Measurements from ENCODE around the gene SLC27A4.

GRCh38 chr9:128355451-128355850 is 15.1 kb downstream of the SLC27A4 start:
- TF ChIP-seq, protein P1, sequence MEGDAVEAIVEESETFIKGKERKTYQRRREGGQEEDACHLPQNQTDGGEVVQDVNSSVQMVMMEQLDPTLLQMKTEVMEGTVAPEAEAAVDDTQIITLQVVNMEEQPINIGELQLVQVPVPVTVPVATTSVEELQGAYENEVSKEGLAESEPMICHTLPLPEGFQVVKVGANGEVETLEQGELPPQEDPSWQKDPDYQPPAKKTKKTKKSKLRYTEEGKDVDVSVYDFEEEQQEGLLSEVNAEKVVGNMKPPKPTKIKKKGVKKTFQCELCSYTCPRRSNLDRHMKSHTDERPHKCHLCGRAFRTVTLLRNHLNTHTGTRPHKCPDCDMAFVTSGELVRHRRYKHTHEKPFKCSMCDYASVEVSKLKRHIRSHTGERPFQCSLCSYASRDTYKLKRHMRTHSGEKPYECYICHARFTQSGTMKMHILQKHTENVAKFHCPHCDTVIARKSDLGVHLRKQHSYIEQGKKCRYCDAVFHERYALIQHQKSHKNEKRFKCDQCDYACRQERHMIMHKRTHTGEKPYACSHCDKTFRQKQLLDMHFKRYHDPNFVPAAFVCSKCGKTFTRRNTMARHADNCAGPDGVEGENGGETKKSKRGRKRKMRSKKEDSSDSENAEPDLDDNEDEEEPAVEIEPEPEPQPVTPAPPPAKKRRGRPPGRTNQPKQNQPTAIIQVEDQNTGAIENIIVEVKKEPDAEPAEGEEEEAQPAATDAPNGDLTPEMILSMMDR (IDR thresholded peaks at IDR 0.05), result no peak
- TF ChIP-seq ZFX (IDR thresholded peaks at IDR 0.05; ENCODE audit: borderline replicate concordance), result no peak
